HG02981 (cell line): Measurements from ENCODE around the gene PARVB.
A peak's percentile ranks its signal among the peaks of the same experiment; 100 is the strongest.
"Not testable (repeated sequence)": the region's sequence is repeated elsewhere in the genome, so short reads cannot be mapped to it uniquely, and the experiment has no call there.

Experiments used
- ATAC-seq: cut with Tn5 transposase; IDR thresholded peaks from one replicate; pipeline ENCODE4 v1.9.1; 2021; ENCODE audit warnings: mild to moderate bottlenecking, moderate library complexity; ENCODE audit not compliant: unreplicated experiment

The PARVB gene

GRCh38 chr22:43996981-43997265, 27.2 kb upstream of the PARVB start:
- ATAC-seq, result no peak

- ATAC-seq, result no peak
Measured at GRCh38 chr22:43998679-43999264, 25.3 kb upstream of the PARVB start.

- ATAC-seq, result no peak
Measured at GRCh38 chr22:43999378-43999777, 24.7 kb upstream of the PARVB start.

- ATAC-seq, result no peak
Measured at GRCh38 chr22:44000123-44000522, 24.0 kb upstream of the PARVB start.

- ATAC-seq, result no peak
Measured at GRCh38 chr22:44001521-44001920, 22.6 kb upstream of the PARVB start.

GRCh38 chr22:44002324-44002723, 21.8 kb upstream of the PARVB start:
- ATAC-seq, result no peak

- ATAC-seq, result no peak
Measured at GRCh38 chr22:44002997-44003396, 21.1 kb upstream of the PARVB start.

GRCh38 chr22:44003405-44004103, 20.5 kb upstream of the PARVB start:
- no peak for ATAC-seq

- ATAC-seq, result no peak
Measured at GRCh38 chr22:44004104-44004460, 20.0 kb upstream of the PARVB start.

- ATAC-seq, result no peak
Measured at GRCh38 chr22:44005524-44005923, 18.6 kb upstream of the PARVB start.

GRCh38 chr22:44012162-44012561, 11.9 kb upstream of the PARVB start:
- no peak for ATAC-seq

- ATAC-seq, result no peak
Measured at GRCh38 chr22:44012591-44012990, 11.5 kb upstream of the PARVB start.

- ATAC-seq, result no peak
Measured at GRCh38 chr22:44014241-44014640, 9.9 kb upstream of the PARVB start.

- not testable (repeated sequence) for ATAC-seq
Measured at GRCh38 chr22:44016586-44016985, 7.5 kb upstream of the PARVB start.

GRCh38 chr22:44018594-44018993, 5.5 kb upstream of the PARVB start:
- ATAC-seq, result no peak

GRCh38 chr22:44019416-44019815, 4.7 kb upstream of the PARVB start:
- ATAC-seq, result no peak

- no peak for ATAC-seq
Measured at GRCh38 chr22:44019846-44020245, 4.3 kb upstream of the PARVB start.

GRCh38 chr22:44020981-44021380, 3.1 kb upstream of the PARVB start:
- no peak for ATAC-seq

GRCh38 chr22:44023404-44024287, 456 bp upstream of the PARVB start:
- no peak for ATAC-seq

- ATAC-seq, result peak; percentile 41
Measured at GRCh38 chr22:44025171-44026065, 1.3 kb downstream of the PARVB start.

- ATAC-seq, result no peak
Measured at GRCh38 chr22:44026066-44026629, 2.0 kb downstream of the PARVB start.
